Thoracic aorta (tissue), 2 donors: Measurements from ENCODE around the gene AMOTL1. TPM values are rescaled to one million over a fixed set of nuclear protein-coding genes. Genes with fewer than 3 reads are reported as not detected.

Experiments
- ATAC-seq: fragments of 150-250 bp; one replicate; pipeline ENCODE4 v1.8.0; 2017; ENCODE audit warnings: low read depth; ENCODE audit not compliant: insufficient number of reproducible peaks, low FRiP score
- DNase-seq: peaks from one replicate; pipeline ENCODE4 v3.0.0-alpha.2; 2020; ENCODE audit warnings: low spot score
- H3K27ac ChIP-seq, 2 donors: fragments of 200-600 bp; sonication (generic); 1 replicate in 1 of 2; 2 replicates in 1 of 2; pipeline ENCODE4 v1.5.1; 2016; ENCODE audit warnings: mild to moderate bottlenecking in 2 of 2, moderate library complexity in 2 of 2
- H3K27me3 ChIP-seq: fragments of 200-600 bp; sonication (generic); replicated peaks from 2 replicates; pipeline ENCODE4 v1.6.0; 2016; ENCODE audit warnings: mild to moderate bottlenecking; ENCODE audit not compliant: insufficient read depth
- H3K36me3 ChIP-seq: fragments of 200-600 bp; sonication (generic); one replicate; pipeline ENCODE4 v1.5.1; 2016
- H3K4me1 ChIP-seq, 2 donors: fragments of 200-600 bp; sonication (generic); 1 replicate in 1 of 2; 2 replicates in 1 of 2; pipeline versions ENCODE4 v1.5.1 to v1.6.0; 2016; ENCODE audit warnings: low read depth in 2 of 2, mild to moderate bottlenecking in 1 of 2; ENCODE audit not compliant: control insufficient read depth in 1 of 2
- H3K4me3 ChIP-seq: fragments of 200-600 bp; sonication (generic); 2 replicates; pipeline ENCODE4 v1.5.1; 2016; ENCODE audit warnings: mild to moderate bottlenecking
- H3K9me3 ChIP-seq: fragments of 200-600 bp; sonication (generic); 2 replicates; pipeline ENCODE4 v1.5.1; 2016
- CTCF ChIP-seq: fragments of 200-600 bp; sonication (generic); IDR thresholded peaks from one replicate; pipeline ENCODE4 v1.5.1; 2019; ENCODE audit warnings: antibody characterized with exemption
- total RNA-seq, 2 donors: library from RNA; depleted of rRNA; stranded (reverse); fragments of >200 nt; gene quantifications; one replicate each; pipeline versions ENCODE4 v1.1.0 to v1.2.3, GENCODE V29; 2016

The AMOTL1 gene
- total RNA-seq, 2 donors from 2014 or later, result 64.2 to 89.5 TPM

GRCh38 chr11:94727819-94728218 is 40.3 kb upstream of the AMOTL1 start:
- Histone ChIP-seq H3K27ac (no peak overlapping the region), H3K9me3 (no peaks in the 10 kb centered on the region), H3K27me3 (no peaks in the 10 kb centered on the region), H3K4me1 (no peaks in the 10 kb centered on the region), H3K36me3 (no peaks in the 10 kb centered on the region), H3K4me3 (no peak overlapping the region)
- ATAC-seq, result no peak
- TF ChIP-seq CTCF, result no peak
- no peak for DNase-seq

GRCh38 chr11:94728541-94728940 is 39.6 kb upstream of the AMOTL1 start:
- no peak overlapping the region for H3K27ac ChIP-seq
- no peaks in the 10 kb centered on the region for H3K36me3 ChIP-seq
- no peak overlapping the region for H3K4me3 ChIP-seq
- no peaks in the 10 kb centered on the region for H3K4me1 ChIP-seq
- DNase-seq, result no peak
- no peaks in the 10 kb centered on the region for H3K9me3 ChIP-seq
- no peak for ATAC-seq
- H3K27me3 ChIP-seq, result no peaks in the 10 kb centered on the region
- TF ChIP-seq CTCF, result no peak

DNA sequence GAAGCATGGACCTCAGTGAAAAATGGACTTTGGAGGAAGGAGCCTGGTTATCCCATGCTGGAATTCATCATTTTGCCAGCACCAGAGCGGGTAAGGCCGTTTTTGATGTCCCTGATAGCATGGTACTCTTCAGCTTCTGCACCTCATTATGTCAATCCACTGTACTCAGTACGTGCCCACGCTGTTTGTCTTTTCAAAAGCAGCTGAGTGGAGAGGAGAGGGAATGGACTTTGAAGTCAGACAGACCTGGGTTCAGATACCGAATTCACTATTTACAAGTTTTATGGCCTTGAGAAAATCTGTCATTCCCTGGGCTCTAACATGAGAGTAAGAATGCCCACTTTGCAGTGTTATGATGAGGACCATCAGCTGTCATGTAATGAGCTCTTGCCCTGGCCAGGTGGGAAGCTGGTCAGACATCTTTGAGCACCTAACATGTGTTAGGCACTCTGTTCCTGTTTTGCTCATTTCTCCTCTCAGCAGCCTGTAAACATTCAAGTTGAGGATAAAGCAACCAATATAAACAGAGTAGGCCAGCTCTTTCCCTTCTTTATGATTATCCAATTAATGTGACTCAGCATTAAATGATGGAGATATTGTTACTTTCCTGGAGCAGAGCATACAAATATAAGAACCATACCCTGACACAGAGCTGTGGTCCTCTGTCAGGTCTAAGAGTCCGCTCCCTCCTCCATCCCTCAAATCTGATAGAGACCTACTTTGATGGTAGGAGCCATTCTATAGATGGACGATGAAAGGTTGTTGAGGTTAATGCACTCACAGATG is 39.0 kb upstream of the AMOTL1 start:
- no peaks in the 10 kb centered on the region for H3K27me3 ChIP-seq
- no peaks in the 10 kb centered on the region for H3K4me1 ChIP-seq
- H3K27ac ChIP-seq, result no peak overlapping the region
- ATAC-seq (no peak), DNase-seq (no peak)
- H3K9me3 ChIP-seq, result no peaks in the 10 kb centered on the region
- TF ChIP-seq CTCF, result no peak
- no peak overlapping the region for H3K4me3 ChIP-seq
- no peaks in the 10 kb centered on the region for H3K36me3 ChIP-seq

DNA sequence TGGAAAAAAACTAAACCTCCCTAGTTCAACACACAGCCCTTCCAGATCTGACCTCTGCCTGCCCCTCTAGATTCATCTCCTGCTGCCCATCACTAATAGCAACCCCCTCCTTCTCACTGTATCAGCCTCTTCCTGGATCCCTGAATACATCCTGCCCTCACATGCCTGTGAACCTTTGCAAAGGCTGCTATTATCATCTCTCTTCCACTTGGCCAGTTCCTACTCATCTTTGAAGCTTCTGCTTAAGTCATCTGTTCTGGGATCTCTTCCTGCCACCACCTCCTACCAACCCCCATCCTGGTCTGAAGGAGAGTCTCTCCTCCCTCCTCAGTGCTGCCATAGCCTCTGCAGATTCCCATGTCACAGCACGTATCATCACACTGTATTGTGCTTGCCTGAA is 38.0 kb upstream of the AMOTL1 start:
- H3K36me3 ChIP-seq, result no peaks in the 10 kb centered on the region
- no peak for TF ChIP-seq CTCF
- H3K4me3 ChIP-seq, result no peak overlapping the region
- H3K9me3 ChIP-seq, result no peaks in the 10 kb centered on the region
- no peaks in the 10 kb centered on the region for H3K4me1 ChIP-seq
- ATAC-seq, result no peak
- no peaks in the 10 kb centered on the region for H3K27me3 ChIP-seq
- DNase-seq, result no peak
- H3K27ac ChIP-seq, result no peak overlapping the region

- no peaks in the 10 kb centered on the region for H3K36me3 ChIP-seq
- H3K27me3 ChIP-seq, result no peaks in the 10 kb centered on the region
- peaks cover 3 to 5% of the 10 kb centered on the region in 2 donors for H3K4me1 ChIP-seq
- no peaks in the 10 kb centered on the region for H3K9me3 ChIP-seq
- DNase-seq (no peak), ATAC-seq (no peak)
- H3K27ac ChIP-seq, result no peak overlapping the region
- TF ChIP-seq CTCF, result no peak
- H3K4me3 ChIP-seq, result no peak overlapping the region
These were observed 36.1 kb upstream of the AMOTL1 start for GRCh38 chr11:94731880-94732601.
